ENCODE measurements around the gene CCT6B. TPM values are rescaled to one million over a fixed set of nuclear protein-coding genes. Genes with fewer than 3 reads are reported as not detected.
"Not testable (repeated sequence)": the region's sequence is repeated elsewhere in the genome, so short reads cannot be mapped to it uniquely, and the experiment has no call there.

The CCT6B gene
- total RNA-seq, 1 experiment from 2014 or later: 0.60 TPM

GRCh38 chr17:34958438-34958837, 2.8 kb downstream of the CCT6B start:
- POLR2A ChIA-PET (ENCODE audit: low non-redundant PET): no interaction called here
- Histone ChIP-seq H3K9me3 (ENCODE audit: low read depth, low read length, poor library complexity, severe bottlenecking) (no peaks in the 10 kb centered on the region), H3K36me3 (ENCODE audit: insufficient read depth, low read length, poor library complexity, severe bottlenecking) (peaks cover 2% of the 10 kb centered on the region), H3K27me3 (replicated peaks; ENCODE audit: insufficient read depth, low read depth, low read length, poor library complexity) (no peaks in the 10 kb centered on the region), H3K4me1 (ENCODE audit: insufficient read depth, low read length, poor library complexity, severe bottlenecking) (peaks cover 9% of the 10 kb centered on the region), H3K4me3 (ENCODE audit: low read depth, low read length, poor library complexity, severe bottlenecking) (no peak overlapping the region), H3K27ac (ENCODE audit: low read depth, low read length, poor library complexity, severe bottlenecking) (no peak overlapping the region)
- intact Hi-C loops (cut with micrococcal nuclease; ENCODE audit: unreplicated experiment): no loop called here
- BruUV-seq (replicated peaks): no TSS peak
- CTCF ChIA-PET: no interaction called here
- DNase-seq (ENCODE audit: low spot score): no peak
- TF ChIP-seq EZH2 (IDR thresholded peaks at IDR 0.05; ENCODE audit: borderline replicate concordance, low read depth, low read length, poor library complexity, severe bottlenecking) (no peak), CTCF (conservative IDR thresholded peaks at IDR 0.05; ENCODE audit: low read depth, low read length) (no peak)

- BruUV-seq (replicated peaks); CTCF ChIA-PET; POLR2A ChIA-PET (ENCODE audit: low non-redundant PET): not testable (repeated sequence)
Measured at GRCh38 chr17:34950780-34951179, 10.5 kb downstream of the CCT6B start.

GRCh38 chr17:34930283-34930682, 31.0 kb downstream of the CCT6B start:
- ChIA-PET CTCF (no interaction called here), POLR2A (ENCODE audit: low non-redundant PET) (no interaction called here)
- H3K9me3 ChIP-seq (ENCODE audit: low read depth, low read length, poor library complexity, severe bottlenecking): no peaks in the 10 kb centered on the region
- no peak for DNase-seq (ENCODE audit: low spot score)
- H3K36me3 ChIP-seq (ENCODE audit: insufficient read depth, low read length, poor library complexity, severe bottlenecking): no peaks in the 10 kb centered on the region
- intact Hi-C loops (cut with micrococcal nuclease; ENCODE audit: unreplicated experiment): no loop called here
- no peak overlapping the region for H3K4me3 ChIP-seq (ENCODE audit: low read depth, low read length, poor library complexity, severe bottlenecking)
- no peak overlapping the region for H3K27ac ChIP-seq (ENCODE audit: low read depth, low read length, poor library complexity, severe bottlenecking)
- TF ChIP-seq EZH2 (IDR thresholded peaks at IDR 0.05; ENCODE audit: borderline replicate concordance, low read depth, low read length, poor library complexity, severe bottlenecking): no peak
- no peak for TF ChIP-seq CTCF (conservative IDR thresholded peaks at IDR 0.05; ENCODE audit: low read depth, low read length)
- BruUV-seq (replicated peaks): no TSS peak
- no peaks in the 10 kb centered on the region for H3K4me1 ChIP-seq (ENCODE audit: insufficient read depth, low read length, poor library complexity, severe bottlenecking)
- H3K27me3 ChIP-seq (replicated peaks; ENCODE audit: insufficient read depth, low read depth, low read length, poor library complexity): peaks cover 9% of the 10 kb centered on the region

More at GRCh38 chr17:34950780-34951179, 10.5 kb downstream of the CCT6B start:
- peaks cover 21% of the 10 kb centered on the region for H3K27me3 ChIP-seq (replicated peaks; ENCODE audit: insufficient read depth, low read depth, low read length, poor library complexity)
- H3K4me1 ChIP-seq (ENCODE audit: insufficient read depth, low read length, poor library complexity, severe bottlenecking); H3K9me3 ChIP-seq (ENCODE audit: low read depth, low read length, poor library complexity, severe bottlenecking); intact Hi-C loops (cut with micrococcal nuclease; ENCODE audit: unreplicated experiment); H3K4me3 ChIP-seq (ENCODE audit: low read depth, low read length, poor library complexity, severe bottlenecking); H3K27ac ChIP-seq (ENCODE audit: low read depth, low read length, poor library complexity, severe bottlenecking); H3K36me3 ChIP-seq (ENCODE audit: insufficient read depth, low read length, poor library complexity, severe bottlenecking); DNase-seq (ENCODE audit: low spot score): not testable (repeated sequence)

- no peaks in the 10 kb centered on the region for H3K4me1 ChIP-seq (ENCODE audit: insufficient read depth, low read length, poor library complexity, severe bottlenecking)
- DNase-seq (ENCODE audit: low spot score): no peak
- H3K36me3 ChIP-seq (ENCODE audit: insufficient read depth, low read length, poor library complexity, severe bottlenecking): no peaks in the 10 kb centered on the region
- intact Hi-C loops (cut with micrococcal nuclease; ENCODE audit: unreplicated experiment): no loop called here
- POLR2A ChIA-PET (ENCODE audit: low non-redundant PET): no interaction called here
- CTCF ChIA-PET: no interaction called here
- H3K4me3 ChIP-seq (ENCODE audit: low read depth, low read length, poor library complexity, severe bottlenecking): no peak overlapping the region
- H3K9me3 ChIP-seq (ENCODE audit: low read depth, low read length, poor library complexity, severe bottlenecking): no peaks in the 10 kb centered on the region
- TF ChIP-seq EZH2 (IDR thresholded peaks at IDR 0.05; ENCODE audit: borderline replicate concordance, low read depth, low read length, poor library complexity, severe bottlenecking) (no peak), CTCF (conservative IDR thresholded peaks at IDR 0.05; ENCODE audit: low read depth, low read length) (no peak)
- no peak overlapping the region for H3K27ac ChIP-seq (ENCODE audit: low read depth, low read length, poor library complexity, severe bottlenecking)
- no TSS peak for BruUV-seq (replicated peaks)
- H3K27me3 ChIP-seq (replicated peaks; ENCODE audit: insufficient read depth, low read depth, low read length, poor library complexity): peaks cover 3% of the 10 kb centered on the region
Measured at GRCh38 chr17:34926661-34927060, 34.6 kb downstream of the CCT6B start.

Data from A673 (cell line).